Keratinocyte (primary cell): ENCODE measurements around the gene BTBD16.

Experiments used
- EZH2 ChIP-seq: IDR thresholded peaks from one replicate; pipeline ENCODE4 v1.6.1; 2012; ENCODE audit warnings: inconsistent platforms, mild to moderate bottlenecking, low read length, moderate library complexity
- TF ChIP-seq, protein P1 (sequence below), 3 experiments: IDR thresholded peaks in 1 of 3; conservative IDR thresholded peaks in 1 of 3; optimal IDR thresholded peaks in 1 of 3; 2 replicates in 2 of 3; 3 replicates in 1 of 3; pipeline versions ENCODE3 to v1.5.1; 2011; ENCODE audit warnings: low read length in 3 of 3, mild to moderate bottlenecking in 3 of 3, moderate library complexity in 2 of 3, control low read depth in 1 of 3, inconsistent platforms in 1 of 3; ENCODE audit not compliant: insufficient read depth in 2 of 3; ENCODE audit errors: extremely low read depth in 1 of 3

DNA sequence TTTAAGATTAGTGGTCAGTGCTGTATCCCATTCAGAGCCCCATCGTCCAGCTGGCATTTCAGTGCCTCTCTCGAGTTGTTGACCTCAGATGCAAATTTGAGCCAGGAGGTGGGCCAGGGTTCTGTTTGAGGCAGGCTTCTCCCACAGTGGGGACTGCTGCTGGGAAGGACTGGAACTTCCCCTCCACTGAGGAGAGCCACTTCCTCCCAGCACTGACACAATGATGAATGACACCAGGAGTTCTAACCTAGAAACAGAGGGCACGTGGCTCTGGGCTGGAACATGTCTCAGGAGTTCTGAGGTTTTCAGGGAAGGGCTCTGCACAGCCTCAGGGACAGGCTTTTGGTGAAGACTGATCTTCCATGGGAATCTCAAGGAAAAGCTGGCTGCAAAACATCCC lies 18.3 kb upstream of the BTBD16 start:
- no peak for TF ChIP-seq EZH2
- TF ChIP-seq, protein P1, sequence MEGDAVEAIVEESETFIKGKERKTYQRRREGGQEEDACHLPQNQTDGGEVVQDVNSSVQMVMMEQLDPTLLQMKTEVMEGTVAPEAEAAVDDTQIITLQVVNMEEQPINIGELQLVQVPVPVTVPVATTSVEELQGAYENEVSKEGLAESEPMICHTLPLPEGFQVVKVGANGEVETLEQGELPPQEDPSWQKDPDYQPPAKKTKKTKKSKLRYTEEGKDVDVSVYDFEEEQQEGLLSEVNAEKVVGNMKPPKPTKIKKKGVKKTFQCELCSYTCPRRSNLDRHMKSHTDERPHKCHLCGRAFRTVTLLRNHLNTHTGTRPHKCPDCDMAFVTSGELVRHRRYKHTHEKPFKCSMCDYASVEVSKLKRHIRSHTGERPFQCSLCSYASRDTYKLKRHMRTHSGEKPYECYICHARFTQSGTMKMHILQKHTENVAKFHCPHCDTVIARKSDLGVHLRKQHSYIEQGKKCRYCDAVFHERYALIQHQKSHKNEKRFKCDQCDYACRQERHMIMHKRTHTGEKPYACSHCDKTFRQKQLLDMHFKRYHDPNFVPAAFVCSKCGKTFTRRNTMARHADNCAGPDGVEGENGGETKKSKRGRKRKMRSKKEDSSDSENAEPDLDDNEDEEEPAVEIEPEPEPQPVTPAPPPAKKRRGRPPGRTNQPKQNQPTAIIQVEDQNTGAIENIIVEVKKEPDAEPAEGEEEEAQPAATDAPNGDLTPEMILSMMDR (optimal IDR thresholded peaks at IDR 0.05 in 1 of 3, IDR thresholded peaks at IDR 0.05 in 1 of 3, conservative IDR thresholded peaks at IDR 0.05 in 1 of 3; ENCODE audit: extremely low read depth in 1 of 3, insufficient read depth in 2 of 3, low read length in 3 of 3): no peak
